HG03159 (cell line): ENCODE data around the gene USF3.
A peak's percentile ranks its signal among the peaks of the same experiment; 100 is the strongest.
"Not testable (repeated sequence)": the region's sequence is repeated elsewhere in the genome, so short reads cannot be mapped to it uniquely, and the experiment has no call there.

Experiments
- ATAC-seq: cut with Tn5 transposase; IDR thresholded peaks from one replicate; pipeline ENCODE4 v1.9.1; 2021; ENCODE audit warnings: mild to moderate bottlenecking, moderate library complexity; ENCODE audit not compliant: unreplicated experiment

Gene USF3

GRCh38 chr3:113659101-113659541 lies 37.3 kb downstream of the USF3 start:
- ATAC-seq, result no peak

GRCh38 chr3:113658107-113658506 lies 38.3 kb downstream of the USF3 start:
- no peak for ATAC-seq

- ATAC-seq, result no peak
These were observed 41.6 kb downstream of the USF3 start for GRCh38 chr3:113654851-113655250.

- ATAC-seq, result no peak
These were observed 42.1 kb downstream of the USF3 start for GRCh38 chr3:113654310-113654709.

- ATAC-seq, result no peak
These were observed 47.1 kb downstream of the USF3 start for GRCh38 chr3:113649174-113649845.

- no peak for ATAC-seq
These were observed 47.9 kb downstream of the USF3 start for GRCh38 chr3:113648524-113648923.

- ATAC-seq, result no peak
These were observed 52.9 kb downstream of the USF3 start for GRCh38 chr3:113643583-113643982.

GRCh38 chr3:113638910-113639309 lies 57.5 kb downstream of the USF3 start:
- no peak for ATAC-seq

- ATAC-seq, result no peak
These were observed 58.7 kb downstream of the USF3 start for GRCh38 chr3:113637756-113638155.

GRCh38 chr3:113636034-113636433 lies 60.4 kb downstream of the USF3 start:
- not testable (repeated sequence) for ATAC-seq

- ATAC-seq, result no peak
These were observed 61.5 kb downstream of the USF3 start for GRCh38 chr3:113634782-113635474.

GRCh38 chr3:113631573-113631972 lies 64.9 kb downstream of the USF3 start:
- no peak for ATAC-seq

GRCh38 chr3:113630956-113631542 lies 65.4 kb downstream of the USF3 start:
- ATAC-seq, result peak; percentile 40

- ATAC-seq, result no peak
These were observed 66.6 kb downstream of the USF3 start for GRCh38 chr3:113629584-113630421.

- ATAC-seq, result no peak
These were observed 67.7 kb downstream of the USF3 start for GRCh38 chr3:113628788-113629187.

GRCh38 chr3:113628316-113628715 lies 68.1 kb downstream of the USF3 start:
- ATAC-seq, result no peak

GRCh38 chr3:113626503-113627371 lies 69.7 kb downstream of the USF3 start:
- ATAC-seq, result no peak

- no peak for ATAC-seq
These were observed 70.6 kb downstream of the USF3 start for GRCh38 chr3:113625834-113626233.

- ATAC-seq, result no peak
These were observed 72.6 kb downstream of the USF3 start for GRCh38 chr3:113623811-113624210.

- no peak for ATAC-seq
These were observed 73.1 kb downstream of the USF3 start for GRCh38 chr3:113623324-113623723.
